NCI-H2171 (cell line): ENCODE results near the gene RIC8B.
A peak's percentile ranks its signal among the peaks of the same experiment; 100 is the strongest.
"Not testable (repeated sequence)": the region's sequence is repeated elsewhere in the genome, so short reads cannot be mapped to it uniquely, and the experiment has no call there.

Source experiments
- DNase-seq: peaks from one replicate; lab custom pipeline; 2025; lab: John Stamatoyannopoulos, UW

RIC8B gene

GRCh38 chr12:106774005-106774807, at the start of gene RIC8B:
TSS of gene RIC8B (plus strand) at chr12:106774682. CDS start at chr12:106774746, 64 bp downstream.
- DNase-seq = peak; percentile 96

GRCh38 chr12:106724934-106725333, 49.5 kb upstream of the RIC8B start:
- DNase-seq = no peak

GRCh38 chr12:106726603-106727202, 47.8 kb upstream of the RIC8B start:
- not testable (repeated sequence) for DNase-seq

- DNase-seq = no peak
Measured at GRCh38 chr12:106729611-106730010, 44.9 kb upstream of the RIC8B start.

- DNase-seq = no peak
Measured at GRCh38 chr12:106732890-106733289, 41.6 kb upstream of the RIC8B start.

GRCh38 chr12:106733660-106734059, 40.8 kb upstream of the RIC8B start:
- no peak for DNase-seq

- DNase-seq = no peak
Measured at GRCh38 chr12:106736051-106736957, 38.2 kb upstream of the RIC8B start.

GRCh38 chr12:106739318-106739717, 35.2 kb upstream of the RIC8B start:
- DNase-seq = no peak

- DNase-seq = no peak
Measured at GRCh38 chr12:106739815-106740530, 34.5 kb upstream of the RIC8B start.

- DNase-seq = no peak
Measured at GRCh38 chr12:106740818-106741217, 33.7 kb upstream of the RIC8B start.

GRCh38 chr12:106741247-106741646, 33.2 kb upstream of the RIC8B start:
- DNase-seq = no peak

GRCh38 chr12:106743270-106743988, 31.1 kb upstream of the RIC8B start:
- DNase-seq = no peak

GRCh38 chr12:106744600-106744999, 29.9 kb upstream of the RIC8B start:
- no peak for DNase-seq

GRCh38 chr12:106745181-106745745, 29.2 kb upstream of the RIC8B start:
- no peak for DNase-seq

- DNase-seq = no peak
Measured at GRCh38 chr12:106747973-106748436, 26.5 kb upstream of the RIC8B start.

- no peak for DNase-seq
Measured at GRCh38 chr12:106750524-106750923, 24.0 kb upstream of the RIC8B start.

- no peak for DNase-seq
Measured at GRCh38 chr12:106753526-106753925, 21.0 kb upstream of the RIC8B start.

- no peak for DNase-seq
Measured at GRCh38 chr12:106754331-106754730, 20.2 kb upstream of the RIC8B start.

GRCh38 chr12:106757623-106758348, 16.7 kb upstream of the RIC8B start:
- DNase-seq = no peak
